ENCODE results near the gene EGFL8.

- TF ChIP-seq CTCF (IDR thresholded peaks at IDR 0.05) (no peak), POLR2AphosphoS5 (IDR thresholded peaks at IDR 0.05; ENCODE audit: low read depth, low read length) (no peak)
Observed at GRCh38 chr6:32117461-32117860, 46.9 kb upstream of the EGFL8 start.
